ENCODE data around the gene AFDN. TPM values are rescaled to one million over a fixed set of nuclear protein-coding genes. Genes with fewer than 3 reads are reported as not detected.

Gene AFDN
- total RNA-seq, 4 donors from 2014 or later = 148 to 371 (median 204) TPM

DNA sequence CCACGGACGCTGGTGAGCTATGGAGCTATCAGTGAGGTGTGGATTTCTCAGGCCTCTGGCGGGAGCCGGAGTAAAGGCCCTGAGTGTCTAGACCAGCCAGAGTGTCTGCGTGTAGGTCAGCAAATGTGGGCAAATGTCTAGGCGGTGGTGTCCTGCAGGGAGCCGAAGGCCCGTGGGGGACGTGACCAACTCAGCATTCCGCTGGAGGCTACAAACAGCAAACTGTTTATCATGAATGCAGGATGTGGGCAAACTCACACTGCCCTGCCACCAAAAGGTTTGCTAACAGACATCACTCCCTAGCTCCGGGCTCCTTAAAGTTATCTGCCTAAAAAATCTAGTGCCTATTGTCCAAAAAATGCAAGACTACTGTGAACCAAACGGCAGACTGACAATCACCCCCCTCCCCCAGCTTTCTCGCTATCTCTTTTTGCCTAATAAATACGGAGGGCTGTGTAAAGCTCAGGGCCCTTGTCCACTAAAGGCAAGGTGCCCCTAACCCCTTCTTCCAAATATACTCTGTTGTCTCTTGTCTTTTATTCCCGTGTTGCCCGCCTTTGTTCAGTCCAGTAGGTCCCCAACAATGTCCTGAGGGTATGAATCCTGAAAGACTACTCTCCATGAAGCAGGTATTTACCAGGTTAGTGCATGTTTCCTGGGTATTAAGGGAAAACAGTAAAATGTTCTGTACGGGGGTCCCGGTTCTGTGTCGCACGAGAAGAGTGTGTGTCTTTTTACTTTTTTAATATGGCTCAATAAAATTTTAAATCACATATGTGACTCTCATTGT, 29.0 kb upstream of the AFDN start:
- Histone ChIP-seq H3K4me3 (no peak overlapping the region), H3K27ac (peak overlapping the region in 1 of 4 donors; percentile 56), H3K36me3 (no peaks in the 10 kb centered on the region), H3K9me3 (no peaks in the 10 kb centered on the region), H3K4me1 (peaks cover 0 to 31% (median 14%) of the 10 kb centered on the region in 4 donors), H3K27me3 (peaks cover 16% of the 10 kb centered on the region)
- no peak for DNase-seq
- in situ Hi-C loops (cut with MboI; ENCODE audit: low pct_ligation_motif_present in 1 of 4, low pct_unique_long_range_greater_than_20kb in 1 of 4, low sequenced_read_pairs in 3 of 4) (no loop called here), intact Hi-C loops (cut with DNase I; ENCODE audit: low total_unique reads) (no loop called here)
- 91 to 98% methylated on average over 7 to 20 of the region's 20 CpGs for WGBS, 2 donors (ENCODE audit: low coverage in 1 of 2)
- TF ChIP-seq, protein P1, sequence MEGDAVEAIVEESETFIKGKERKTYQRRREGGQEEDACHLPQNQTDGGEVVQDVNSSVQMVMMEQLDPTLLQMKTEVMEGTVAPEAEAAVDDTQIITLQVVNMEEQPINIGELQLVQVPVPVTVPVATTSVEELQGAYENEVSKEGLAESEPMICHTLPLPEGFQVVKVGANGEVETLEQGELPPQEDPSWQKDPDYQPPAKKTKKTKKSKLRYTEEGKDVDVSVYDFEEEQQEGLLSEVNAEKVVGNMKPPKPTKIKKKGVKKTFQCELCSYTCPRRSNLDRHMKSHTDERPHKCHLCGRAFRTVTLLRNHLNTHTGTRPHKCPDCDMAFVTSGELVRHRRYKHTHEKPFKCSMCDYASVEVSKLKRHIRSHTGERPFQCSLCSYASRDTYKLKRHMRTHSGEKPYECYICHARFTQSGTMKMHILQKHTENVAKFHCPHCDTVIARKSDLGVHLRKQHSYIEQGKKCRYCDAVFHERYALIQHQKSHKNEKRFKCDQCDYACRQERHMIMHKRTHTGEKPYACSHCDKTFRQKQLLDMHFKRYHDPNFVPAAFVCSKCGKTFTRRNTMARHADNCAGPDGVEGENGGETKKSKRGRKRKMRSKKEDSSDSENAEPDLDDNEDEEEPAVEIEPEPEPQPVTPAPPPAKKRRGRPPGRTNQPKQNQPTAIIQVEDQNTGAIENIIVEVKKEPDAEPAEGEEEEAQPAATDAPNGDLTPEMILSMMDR (IDR thresholded peaks at IDR 0.05) = no peak
- TF ChIP-seq POLR2AphosphoS5 (IDR thresholded peaks at IDR 0.05) = no peak
- TF ChIP-seq EP300 (IDR thresholded peaks at IDR 0.05; ENCODE audit: low read depth) = no peak
- no peak for TF ChIP-seq POLR2A (IDR thresholded peaks at IDR 0.05)

DNA sequence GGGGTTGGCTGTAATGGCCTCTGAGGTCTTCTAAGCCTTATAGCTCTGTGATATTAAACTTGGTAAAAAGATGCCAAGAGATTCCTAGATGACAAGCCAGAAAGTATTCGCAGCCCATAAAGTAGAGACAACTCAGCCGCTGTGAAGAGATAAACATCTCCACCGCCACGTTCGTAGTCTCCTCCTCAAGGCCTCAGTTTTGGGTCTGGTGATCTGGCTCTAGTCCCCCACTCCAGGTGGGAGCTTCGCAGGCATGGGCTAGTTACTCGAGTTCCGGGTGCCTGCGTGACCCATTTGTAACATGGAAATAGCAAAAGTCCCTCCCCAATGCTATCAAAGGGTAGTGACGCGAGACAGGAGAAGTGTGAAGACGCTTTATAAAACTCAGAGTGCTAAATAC, 28.3 kb upstream of the AFDN start:
- in situ Hi-C loops (cut with MboI; ENCODE audit: low pct_ligation_motif_present in 1 of 4, low pct_unique_long_range_greater_than_20kb in 1 of 4, low sequenced_read_pairs in 3 of 4) = no loop called here

DNA sequence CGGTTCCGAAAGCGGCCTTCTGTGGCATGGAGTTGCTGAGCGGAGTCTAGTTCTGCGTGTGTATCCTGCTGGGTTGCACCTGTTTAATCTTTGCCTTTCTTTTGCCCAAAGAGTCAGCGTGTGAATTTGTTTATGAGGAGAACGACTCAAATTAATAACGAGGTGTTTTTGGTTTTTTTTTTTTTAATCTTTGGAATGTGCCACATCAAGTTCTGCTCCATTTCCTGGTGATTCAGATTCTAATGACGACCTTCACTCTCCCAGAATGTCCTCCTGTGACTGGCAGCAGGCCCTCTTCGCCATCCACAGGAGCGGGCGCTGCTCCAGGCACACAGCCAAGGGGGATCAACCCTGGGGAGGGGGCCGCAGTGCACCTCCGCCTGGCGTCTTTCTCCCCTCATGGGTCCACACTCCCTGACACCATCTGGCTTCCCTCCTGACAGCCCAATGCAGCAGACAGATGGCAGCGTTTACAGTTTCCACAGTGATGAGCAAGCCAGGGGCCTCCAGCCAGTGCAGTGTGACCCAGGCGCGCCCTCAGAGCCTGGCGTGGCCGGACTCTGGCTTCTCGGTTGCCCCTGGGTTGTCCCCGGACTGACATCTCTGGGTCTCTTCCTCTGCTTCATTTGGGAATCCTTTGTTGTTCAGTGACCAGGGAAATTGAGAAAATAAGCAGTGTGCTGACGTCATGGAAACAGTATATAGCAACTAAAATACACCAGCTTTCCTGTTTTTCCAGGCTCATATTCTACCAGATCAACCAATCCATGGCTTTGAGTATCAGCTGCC, 27.5 kb upstream of the AFDN start:
- intact Hi-C loops (cut with DNase I; ENCODE audit: low total_unique reads) (no loop called here), in situ Hi-C loops (cut with MboI; ENCODE audit: low pct_ligation_motif_present in 1 of 4, low pct_unique_long_range_greater_than_20kb in 1 of 4, low sequenced_read_pairs in 3 of 4) (no loop called here)
- H3K27ac ChIP-seq = no peak overlapping the region
- H3K4me3 ChIP-seq = no peak overlapping the region
- TF ChIP-seq, protein P1 (IDR thresholded peaks at IDR 0.05) = no peak
- TF ChIP-seq POLR2A (IDR thresholded peaks at IDR 0.05) (no peak), POLR2AphosphoS5 (IDR thresholded peaks at IDR 0.05) (no peak), EP300 (IDR thresholded peaks at IDR 0.05; ENCODE audit: low read depth) (no peak)
- H3K4me1 ChIP-seq = peaks cover 0 to 21% (median 8%) of the 10 kb centered on the region in 4 donors
- 74 to 94% methylated on average over 10 to 23 of the region's 23 CpGs for WGBS, 2 donors (ENCODE audit: low coverage in 1 of 2)
- peaks cover 16% of the 10 kb centered on the region for H3K27me3 ChIP-seq
- no peaks in the 10 kb centered on the region for H3K36me3 ChIP-seq
- no peak for DNase-seq
- no peaks in the 10 kb centered on the region for H3K9me3 ChIP-seq

More for the DNA sequence above, 28.3 kb upstream of the AFDN start:
- no peaks in the 10 kb centered on the region for H3K36me3 ChIP-seq
- TF ChIP-seq, protein P1 (IDR thresholded peaks at IDR 0.05) = no peak
- no peak for TF ChIP-seq POLR2A (IDR thresholded peaks at IDR 0.05)
- TF ChIP-seq POLR2AphosphoS5 (IDR thresholded peaks at IDR 0.05) = no peak
- no peak for TF ChIP-seq EP300 (IDR thresholded peaks at IDR 0.05; ENCODE audit: low read depth)
- no peak overlapping the region for H3K27ac ChIP-seq
- H3K4me3 ChIP-seq = no peak overlapping the region
- H3K9me3 ChIP-seq = no peaks in the 10 kb centered on the region
- peaks cover 16% of the 10 kb centered on the region for H3K27me3 ChIP-seq
- H3K4me1 ChIP-seq = peaks cover 0 to 27% (median 12%) of the 10 kb centered on the region in 4 donors
- intact Hi-C loops (cut with DNase I; ENCODE audit: low total_unique reads) = no loop called here
- WGBS, 2 donors (ENCODE audit: low coverage in 1 of 2) = 73 to 81% methylated on average over 4 to 12 of the region's 12 CpGs
- no peak for DNase-seq

DNA sequence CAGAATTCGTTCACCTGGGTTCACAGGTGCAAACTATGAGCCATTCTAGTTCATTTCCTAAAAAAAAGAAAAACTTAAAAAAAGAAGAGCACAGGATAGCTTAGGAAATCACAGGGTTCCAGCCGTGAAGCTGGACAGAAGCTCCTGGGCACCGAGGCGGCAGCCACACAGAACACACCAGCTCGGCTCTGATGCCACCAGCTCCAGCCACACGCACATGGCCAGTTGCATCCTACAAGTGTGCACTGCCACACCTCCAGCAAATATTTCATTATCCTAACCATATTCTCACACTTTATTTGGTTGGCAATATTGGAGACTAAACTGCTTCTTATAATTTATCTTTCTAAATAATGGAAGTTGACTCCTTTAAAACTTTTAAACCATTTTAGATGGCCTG, 26.2 kb upstream of the AFDN start:
- TF ChIP-seq POLR2A (IDR thresholded peaks at IDR 0.05) (no peak), POLR2AphosphoS5 (IDR thresholded peaks at IDR 0.05) (no peak), EP300 (IDR thresholded peaks at IDR 0.05; ENCODE audit: low read depth) (no peak)
- TF ChIP-seq, protein P1 (IDR thresholded peaks at IDR 0.05) = no peak

More for the DNA sequence above, 26.2 kb upstream of the AFDN start:
- 75 to 92% methylated on average over 6 of the region's 6 CpGs for WGBS, 2 donors (ENCODE audit: low coverage in 1 of 2)
- no peak for DNase-seq
- intact Hi-C loops (cut with DNase I; ENCODE audit: low total_unique reads) (no loop called here), in situ Hi-C loops (cut with MboI; ENCODE audit: low pct_ligation_motif_present in 1 of 4, low pct_unique_long_range_greater_than_20kb in 1 of 4, low sequenced_read_pairs in 3 of 4) (no loop called here)
- Histone ChIP-seq H3K36me3 (no peaks in the 10 kb centered on the region), H3K27ac (no peak overlapping the region), H3K4me3 (no peak overlapping the region), H3K9me3 (no peaks in the 10 kb centered on the region), H3K27me3 (peaks cover 10% of the 10 kb centered on the region), H3K4me1 (peaks cover 0 to 22% (median 6%) of the 10 kb centered on the region in 4 donors)
